Endothelial cell of umbilical vein (primary cell): Measurements from ENCODE around the gene SKIL. TPM values are rescaled to one million over a fixed set of nuclear protein-coding genes. Genes with fewer than 3 reads are reported as not detected.

Experiments
- BruUV-seq: library from RNA; stranded (reverse); fragments of 400-500 nt; replicated peaks from 2 replicates; lab custom pipeline; 2021; lab: Mats Ljungman, UMichigan
- CTCF ChIA-PET: fragments of 300-600, 350-600 bp; sonication (Branson Sonifier 250); formaldehyde crosslinking; loops from one replicate; lab custom pipeline; 2021; ENCODE audit warnings: antibody characterized with exemption, inconsistent platforms; lab: Charles Lee
- POLR2A ChIA-PET: fragments of 300-600, 350-600 bp; sonication (Branson Sonifier 250); formaldehyde crosslinking; loops from one replicate; lab custom pipeline; 2021; ENCODE audit warnings: antibody characterized with exemption, inconsistent platforms; lab: Charles Lee
- DNase-seq: peaks from one replicate; pipeline ENCODE4 v3.0.0-alpha.2; 2011; ENCODE audit warnings: low read depth, low spot score
- FAIRE-seq: peaks from 2 replicates; lab custom pipeline; 2011; peaks lifted over from hg19 to GRCh38; lab: Jason Lieb, UNC
- H2AFZ ChIP-seq: 2 replicates; pipeline ENCODE4 v1.6.0; 2012; ENCODE audit warnings: low read depth, low read length, control low read depth, inconsistent platforms
- H3K27ac ChIP-seq: 2 replicates; pipeline ENCODE4 v1.5.1; 2011; ENCODE audit warnings: low read depth, mild to moderate bottlenecking, control low read depth, low read length, moderate library complexity; ENCODE audit not compliant: insufficient read depth
- H3K27me3 ChIP-seq, 2 experiments: 2 replicates each; pipeline versions ENCODE4 v1.6.0 to v1.6.1; 2011; ENCODE audit warnings: low read length in 2 of 2, mixed read lengths in 1 of 2; ENCODE audit not compliant: control insufficient read depth in 2 of 2, insufficient read depth in 2 of 2
- H3K36me3 ChIP-seq, 2 experiments: 2 replicates in 1 of 2; 3 replicates in 1 of 2; pipeline ENCODE4 v1.5.1; 2011; ENCODE audit warnings: low read length in 2 of 2, mild to moderate bottlenecking in 1 of 2, moderate library complexity in 1 of 2; ENCODE audit not compliant: control insufficient read depth in 2 of 2, insufficient read depth in 2 of 2; ENCODE audit errors: extremely low read depth in 1 of 2
- H3K4me1 ChIP-seq: 3 replicates; pipeline ENCODE4 v1.5.1; 2011; ENCODE audit warnings: mild to moderate bottlenecking, low read length; ENCODE audit not compliant: control insufficient read depth, insufficient read depth; ENCODE audit errors: extremely low read depth
- H3K4me2 ChIP-seq: 2 replicates; pipeline ENCODE4 v1.6.1; 2011; ENCODE audit warnings: low read length, control low read depth, mixed read lengths; ENCODE audit not compliant: insufficient read depth
- H3K4me3 ChIP-seq, 3 experiments: fragments of 200-600 bp in 1 of 3; sonication (generic), shearing (Covaris generic) in 1 of 3; replicated peaks in 1 of 3; 2 replicates each; pipeline ENCODE4 v1.5.1; 2011 to 2016; ENCODE audit warnings: control low read depth in 3 of 3, low read length in 3 of 3, mild to moderate bottlenecking in 2 of 3, inconsistent platforms in 1 of 3, low read depth in 1 of 3, moderate library complexity in 1 of 3; ENCODE audit not compliant: insufficient read depth in 1 of 3
- H3K79me2 ChIP-seq: 2 replicates; pipeline ENCODE4 v1.6.0; 2012; ENCODE audit warnings: low read length, inconsistent platforms; ENCODE audit not compliant: control insufficient read depth, insufficient read depth
- H3K9ac ChIP-seq: replicated peaks from 2 replicates; pipeline ENCODE3; 2011; ENCODE audit warnings: low read length, control low read depth; ENCODE audit not compliant: insufficient read depth; ENCODE audit errors: extremely low read depth
- H3K9me1 ChIP-seq: replicated peaks from 3 replicates; pipeline ENCODE4 v1.6.0; 2011; ENCODE audit warnings: mild to moderate bottlenecking, low read length; ENCODE audit not compliant: control insufficient read depth, insufficient read depth; ENCODE audit errors: extremely low read depth
- H3K9me3 ChIP-seq: replicated peaks from 2 replicates; pipeline ENCODE4 v1.5.1; 2012; ENCODE audit warnings: low read length, inconsistent platforms; ENCODE audit not compliant: control insufficient read depth, insufficient read depth
- H4K20me1 ChIP-seq: replicated peaks from 2 replicates; pipeline ENCODE3; 2011; ENCODE audit warnings: mild to moderate bottlenecking, low read length; ENCODE audit not compliant: control insufficient read depth, insufficient read depth; ENCODE audit errors: extremely low read depth
- CTCF ChIP-seq, 2 donors: IDR thresholded peaks; 1 replicate in 1 of 2; 2 replicates in 1 of 2; pipeline ENCODE4 v1.5.1; 2011; ENCODE audit warnings: low read length in 2 of 2, mild to moderate bottlenecking in 2 of 2, moderate library complexity in 2 of 2, control low read depth in 1 of 2, inconsistent platforms in 1 of 2, low read depth in 1 of 2; ENCODE audit not compliant: insufficient read depth in 1 of 2; ENCODE audit errors: extremely low read depth in 1 of 2
- EZH2 ChIP-seq: IDR thresholded peaks from 2 replicates; pipeline ENCODE4 v1.6.1; 2012; ENCODE audit warnings: borderline replicate concordance, low read depth, mild to moderate bottlenecking, moderate library complexity, low read length, inconsistent platforms; ENCODE audit not compliant: severe bottlenecking
- FOS ChIP-seq: IDR thresholded peaks from 2 replicates; pipeline ENCODE4 v1.6.1; 2011; ENCODE audit warnings: mild to moderate bottlenecking, low read length, moderate library complexity, borderline replicate concordance; ENCODE audit not compliant: insufficient read depth
- MAX ChIP-seq: IDR thresholded peaks from 2 replicates; pipeline ENCODE4 v1.6.1; 2011; ENCODE audit not compliant: insufficient read depth, insufficient read length
- MYC ChIP-seq: IDR thresholded peaks from one replicate; pipeline ENCODE4 v1.6.1; 2011; ENCODE audit warnings: mild to moderate bottlenecking, low read depth, low read length
- POLR2AphosphoS5 ChIP-seq: IDR thresholded peaks from 2 replicates; pipeline ENCODE4 v1.6.1; 2012; ENCODE audit warnings: low read depth, mild to moderate bottlenecking, control low read depth, low read length, moderate library complexity; ENCODE audit not compliant: insufficient read depth
- dilution Hi-C: fragments of 300-500 bp; cut with MboI; formaldehyde crosslinking; loops from one replicate; pipeline ENCODE4 v1.15.0; 2019; ENCODE audit warnings: low sequenced_read_pairs; ENCODE audit not compliant: extremely low pct_ligation_motif_present
- intact Hi-C: fragments of 100-400 bp; cut with micrococcal nuclease; formaldehyde crosslinking; loops from one replicate; pipeline ENCODE4 v1.10.0; 2022
- polyA plus RNA-seq, 4 experiments: library from polyadenylated mRNA; depleted of rRNA in 3 of 4; stranded (reverse) in 3 of 4; unstranded in 1 of 4; fragments of >200 nt; gene quantifications; 2 replicates each; pipeline versions ENCODE4 v1.2.1 to v1.2.3, GENCODE V29; 2011 to 2012; ENCODE audit warnings: missing spikeins in 1 of 4
- total RNA-seq: library from RNA; stranded (reverse); gene quantifications from 2 replicates; pipeline ENCODE4 v1.2.3, GENCODE V29; 2021

Gene SKIL
- total and polyA plus RNA-seq, 2 donors (not counting 3 experiments of a cell fraction or from before 2014, with no cell fraction given): 18.4 to 135 TPM

GRCh38 chr3:170413291-170413690, 55.8 kb downstream of the SKIL start:
- Histone ChIP-seq H3K4me1 (peaks cover 3% of the 10 kb centered on the region), H4K20me1 (no peaks in the 10 kb centered on the region), H3K36me3 (peaks cover 0 to 3% of the 10 kb centered on the region in 2 experiments), H3K9ac (no peak overlapping the region), H3K27me3 (no peaks in the 10 kb centered on the region), H3K9me3 (no peaks in the 10 kb centered on the region), H3K9me1 (no peaks in the 10 kb centered on the region), H3K4me3 (no peak overlapping the region), H3K4me2 (no peak overlapping the region), H3K79me2 (peaks cover 3% of the 10 kb centered on the region), H2AFZ (no peak overlapping the region), H3K27ac (no peak overlapping the region)
- FAIRE-seq (no peak), DNase-seq (no peak)
- intact Hi-C loops: loop anchor here (5.0 kb wide), 1 partner anchor 454 kb away; no protein-coding TSS in a partner anchor
- TF ChIP-seq EZH2: no peak
- TF ChIP-seq MYC: no peak
- TF ChIP-seq MAX: no peak
- ChIA-PET CTCF (interaction anchor here (0.6 to 11.4 kb wide), 48 partner anchors 8 to 460 kb away, joined by 3 to 525 read pairs (median 6); partner anchors contain the start of genes RPL22L1 and SLC7A14), POLR2A (interaction anchor here (1.0 to 1.5 kb wide), 3 partner anchors 396 to 435 kb away, joined by 3 to 5 read pairs (median 3); no protein-coding TSS in a partner anchor)
- BruUV-seq: no TSS peak
- dilution Hi-C loops: no loop called here

GRCh38 chr3:170414202-170414663, 56.7 kb downstream of the SKIL start:
- TF ChIP-seq POLR2AphosphoS5: no peak
- TF ChIP-seq FOS: no peak
- no peak for TF ChIP-seq MAX
- TF ChIP-seq CTCF (IDR thresholded peaks at IDR 0.05; ENCODE audit: extremely low read depth in 1 of 2, insufficient read depth in 1 of 2, low read depth in 1 of 2, low read length in 2 of 2): peak; percentile 90 to 92
- no peak overlapping the region for H3K9ac ChIP-seq
- dilution Hi-C loops: no loop called here
- POLR2A ChIA-PET: interaction anchor here (0.6 to 1.5 kb wide), 4 partner anchors 46 to 434 kb away, joined by 3 to 5 read pairs (median 3); no protein-coding TSS in a partner anchor
- no TSS peak for BruUV-seq
- no peak overlapping the region for H3K27ac ChIP-seq
- no peaks in the 10 kb centered on the region for H4K20me1 ChIP-seq
- CTCF ChIA-PET: interaction anchor here (0.6 to 11.4 kb wide), 103 partner anchors 9 to 636 kb away, joined by 3 to 525 read pairs (median 4); partner anchors contain the start of genes RPL22L1 and SLC7A14
- DNase-seq: peak; percentile 80
- H3K9me1 ChIP-seq: no peaks in the 10 kb centered on the region
- no peaks in the 10 kb centered on the region for H3K9me3 ChIP-seq
- intact Hi-C loops: loop anchor here (1.0 to 5.0 kb wide), 5 partner anchors 85 to 453 kb away; no protein-coding TSS in a partner anchor
- no peak overlapping the region for H3K4me2 ChIP-seq
- H3K27me3 ChIP-seq: no peaks in the 10 kb centered on the region
- FAIRE-seq: peak; percentile 86
- no peak overlapping the region for H3K4me3 ChIP-seq
- peaks cover 5% of the 10 kb centered on the region for H3K4me1 ChIP-seq
- H3K36me3 ChIP-seq: peaks cover 0 to 3% of the 10 kb centered on the region in 2 experiments
- H2AFZ ChIP-seq: no peak overlapping the region
- peaks cover 12% of the 10 kb centered on the region for H3K79me2 ChIP-seq
